NB4 (cell line): ENCODE data around the gene TOR2A.

Experiments used
- DNase-seq: peaks from one replicate; pipeline ENCODE4 v3.0.0; 2010; ENCODE audit warnings: low read depth
- H3K4me3 ChIP-seq: one replicate; pipeline ENCODE4 v1.5.1; 2011; ENCODE audit warnings: mild to moderate bottlenecking, low read depth, low read length, moderate library complexity
- MYC ChIP-seq: IDR thresholded peaks from 2 replicates; pipeline ENCODE4 v1.6.1; 2011; ENCODE audit warnings: low read depth, low read length
- POLR2A ChIP-seq: IDR thresholded peaks from 2 replicates; pipeline ENCODE4 v1.6.1; 2011; ENCODE audit warnings: mild to moderate bottlenecking; ENCODE audit not compliant: insufficient read length; ENCODE audit errors: extremely low read depth
- TF ChIP-seq, protein P1 (sequence below): IDR thresholded peaks from 2 replicates; pipeline ENCODE4 v1.6.1; 2011; ENCODE audit warnings: low read depth, low read length
- TF ChIP-seq, protein P2 (sequence below): IDR thresholded peaks from one replicate; pipeline ENCODE4 v1.5.1; 2012; ENCODE audit warnings: low read depth, low read length

The TOR2A gene

DNA sequence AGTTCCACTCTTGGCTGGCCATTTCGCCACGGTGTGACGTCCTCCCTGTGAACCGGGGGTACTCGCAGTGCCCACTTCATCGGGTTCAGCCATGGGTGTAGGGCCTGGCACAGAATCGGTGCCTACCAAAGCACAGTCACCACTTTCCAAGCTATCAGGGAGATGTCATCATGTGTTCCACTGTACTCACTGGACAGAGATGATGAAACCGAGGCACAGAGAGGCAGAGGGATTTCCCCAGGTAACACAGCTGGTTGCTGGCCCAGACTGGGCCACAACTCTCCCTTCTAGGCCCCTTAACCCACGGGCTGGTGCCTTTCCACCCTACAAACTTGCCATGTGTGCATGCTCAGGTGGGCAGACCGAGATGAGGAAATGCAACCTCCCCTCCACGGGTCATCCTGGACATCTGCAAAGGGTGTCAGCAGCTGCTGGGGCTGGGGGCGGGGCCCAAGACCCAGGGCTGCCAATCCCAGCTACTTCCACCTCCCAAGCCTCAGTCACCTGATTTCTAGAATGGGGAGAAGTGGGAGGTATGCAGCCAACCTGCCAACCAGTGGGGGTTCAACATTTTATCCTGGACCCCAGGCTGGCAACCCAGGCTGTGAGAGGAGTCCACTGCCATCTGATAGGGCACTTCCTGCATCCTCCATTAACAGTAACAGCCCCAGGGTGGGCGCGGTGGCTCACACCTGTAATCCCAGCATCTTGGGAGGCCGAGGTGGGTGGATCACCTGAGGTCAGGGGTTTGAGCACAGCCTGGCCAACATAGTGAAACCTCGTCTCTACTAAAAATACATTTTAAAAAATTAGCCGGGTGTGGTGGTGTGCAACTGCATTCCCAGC lies 44.3 kb upstream of the TOR2A start:
- H3K4me3 ChIP-seq, result peak overlapping the region; percentile 25
- TF ChIP-seq MYC, result no peak
- TF ChIP-seq, protein P1, sequence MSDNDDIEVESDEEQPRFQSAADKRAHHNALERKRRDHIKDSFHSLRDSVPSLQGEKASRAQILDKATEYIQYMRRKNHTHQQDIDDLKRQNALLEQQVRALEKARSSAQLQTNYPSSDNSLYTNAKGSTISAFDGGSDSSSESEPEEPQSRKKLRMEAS, result 0 out of 2 replicates have a peak, but pooled peaks have one; percentile 10
- peak; percentile 67 for DNase-seq

DNA sequence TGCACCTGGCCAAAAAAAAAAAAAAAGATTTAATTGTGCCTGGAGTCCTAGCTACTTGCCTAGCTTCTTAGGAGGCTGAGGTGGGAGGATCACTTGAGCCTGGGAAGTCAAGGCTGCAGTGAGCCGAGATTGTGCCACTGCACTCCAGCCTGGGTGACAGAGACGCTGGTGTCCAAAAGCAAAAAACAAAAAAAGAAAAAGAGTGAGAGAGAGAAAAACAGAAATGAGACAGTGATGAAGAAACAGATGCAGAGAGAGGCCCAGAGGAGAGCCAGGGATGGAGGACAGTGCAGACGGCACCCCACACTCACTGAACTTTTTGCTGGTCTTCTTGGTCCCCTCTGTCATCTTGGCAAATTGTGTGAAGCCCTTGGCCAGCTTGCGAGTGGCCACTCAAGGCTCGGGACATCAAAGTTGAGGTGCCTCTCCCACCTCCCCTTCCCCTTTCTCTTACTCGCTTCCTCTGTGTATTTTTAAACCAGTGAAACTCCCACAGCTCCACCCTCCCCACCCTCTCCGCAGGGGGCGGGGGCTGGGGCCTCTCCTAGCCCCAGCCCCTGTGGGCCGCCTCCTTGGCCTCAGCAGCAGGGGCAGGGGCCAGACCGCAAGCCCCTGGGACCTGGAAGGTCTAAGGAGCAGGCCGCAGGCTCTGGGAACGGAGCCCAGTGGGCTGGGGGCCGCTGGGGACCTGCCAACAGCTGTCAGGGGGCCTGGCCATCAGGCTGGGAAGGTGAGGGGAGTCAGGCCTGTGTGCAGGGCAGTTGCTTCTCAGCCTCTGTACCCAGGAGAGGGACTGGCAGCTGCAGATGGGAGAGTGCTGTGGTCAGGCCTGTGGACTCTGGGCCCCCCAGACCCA lies 43.4 kb upstream of the TOR2A start, which contains the start of gene SH2D3C:
SH2D3C (minus strand) TSS at position 387 of the 856 bp plus-strand sequence; CDS start at position 348, 39 bp downstream.
- peak within 1 kb of the TSS; percentile 57 for H3K4me3 ChIP-seq
- DNase-seq, result peak; percentile 88
- peak; percentile 21 for TF ChIP-seq POLR2A
- TF ChIP-seq, protein P1, result no peak
- TF ChIP-seq, protein P2, sequence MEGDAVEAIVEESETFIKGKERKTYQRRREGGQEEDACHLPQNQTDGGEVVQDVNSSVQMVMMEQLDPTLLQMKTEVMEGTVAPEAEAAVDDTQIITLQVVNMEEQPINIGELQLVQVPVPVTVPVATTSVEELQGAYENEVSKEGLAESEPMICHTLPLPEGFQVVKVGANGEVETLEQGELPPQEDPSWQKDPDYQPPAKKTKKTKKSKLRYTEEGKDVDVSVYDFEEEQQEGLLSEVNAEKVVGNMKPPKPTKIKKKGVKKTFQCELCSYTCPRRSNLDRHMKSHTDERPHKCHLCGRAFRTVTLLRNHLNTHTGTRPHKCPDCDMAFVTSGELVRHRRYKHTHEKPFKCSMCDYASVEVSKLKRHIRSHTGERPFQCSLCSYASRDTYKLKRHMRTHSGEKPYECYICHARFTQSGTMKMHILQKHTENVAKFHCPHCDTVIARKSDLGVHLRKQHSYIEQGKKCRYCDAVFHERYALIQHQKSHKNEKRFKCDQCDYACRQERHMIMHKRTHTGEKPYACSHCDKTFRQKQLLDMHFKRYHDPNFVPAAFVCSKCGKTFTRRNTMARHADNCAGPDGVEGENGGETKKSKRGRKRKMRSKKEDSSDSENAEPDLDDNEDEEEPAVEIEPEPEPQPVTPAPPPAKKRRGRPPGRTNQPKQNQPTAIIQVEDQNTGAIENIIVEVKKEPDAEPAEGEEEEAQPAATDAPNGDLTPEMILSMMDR, result no peak
- TF ChIP-seq MYC, result no peak

DNA sequence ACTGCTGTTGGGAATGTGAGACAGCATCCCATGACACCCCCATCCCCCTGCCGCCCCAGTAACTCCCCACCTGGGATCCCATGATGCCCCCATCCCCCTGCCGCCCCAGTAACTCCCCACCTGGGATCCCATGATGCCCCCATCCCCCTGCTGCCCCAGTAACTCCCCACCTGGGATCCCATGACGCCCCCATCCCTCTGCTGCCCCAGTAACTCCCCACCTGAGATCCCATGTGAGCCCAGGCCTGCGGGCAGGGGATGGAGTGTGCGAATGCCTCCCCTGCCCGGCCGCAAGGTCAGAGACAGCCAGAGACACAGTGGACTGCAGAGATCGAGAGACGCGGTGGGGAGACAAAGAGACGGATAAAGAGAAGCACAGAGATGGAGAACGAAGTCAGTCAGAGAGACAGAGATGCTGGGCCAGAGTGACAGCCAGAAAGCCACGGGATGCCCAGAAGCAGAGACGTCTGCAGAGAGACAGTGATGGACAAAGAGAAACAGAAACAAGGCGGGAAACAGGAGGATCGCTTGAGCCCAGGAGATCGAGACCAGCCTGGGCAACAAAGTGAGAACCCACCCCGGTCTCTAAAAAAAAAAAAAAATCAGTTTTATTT lies 42.4 kb upstream of the TOR2A start:
- peak overlapping the region; percentile 65 for H3K4me3 ChIP-seq
- TF ChIP-seq, protein P2, result no peak
- TF ChIP-seq MYC (no peak), POLR2A (no peak)
- TF ChIP-seq, protein P1, result no peak
- DNase-seq, result no peak

DNA sequence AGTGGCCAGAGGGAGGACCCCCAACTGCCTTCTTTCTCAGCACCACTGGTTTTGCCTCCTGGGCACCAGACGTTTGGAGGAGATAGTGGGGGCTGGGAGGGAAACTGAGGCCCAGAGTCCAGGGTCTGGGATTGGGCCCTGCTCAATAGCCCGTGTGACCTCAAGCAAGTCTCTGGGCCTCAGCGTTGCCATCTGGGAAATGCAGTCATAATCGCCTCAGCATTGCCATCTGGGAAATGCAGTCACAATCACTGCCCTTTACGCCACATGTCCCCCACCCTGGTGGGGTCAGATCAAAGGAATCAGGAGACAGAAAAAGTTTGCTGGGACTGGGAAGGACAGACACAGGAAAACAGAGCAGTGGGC lies 41.8 kb upstream of the TOR2A start:
- peak overlapping the region; percentile 65 for H3K4me3 ChIP-seq
- TF ChIP-seq MYC, result peak; percentile 11; the same call in 1 of the 2 replicates
- TF ChIP-seq, protein P2, result no peak
- TF ChIP-seq POLR2A, result no peak
- TF ChIP-seq, protein P1, result no peak
- DNase-seq, result no peak

DNA sequence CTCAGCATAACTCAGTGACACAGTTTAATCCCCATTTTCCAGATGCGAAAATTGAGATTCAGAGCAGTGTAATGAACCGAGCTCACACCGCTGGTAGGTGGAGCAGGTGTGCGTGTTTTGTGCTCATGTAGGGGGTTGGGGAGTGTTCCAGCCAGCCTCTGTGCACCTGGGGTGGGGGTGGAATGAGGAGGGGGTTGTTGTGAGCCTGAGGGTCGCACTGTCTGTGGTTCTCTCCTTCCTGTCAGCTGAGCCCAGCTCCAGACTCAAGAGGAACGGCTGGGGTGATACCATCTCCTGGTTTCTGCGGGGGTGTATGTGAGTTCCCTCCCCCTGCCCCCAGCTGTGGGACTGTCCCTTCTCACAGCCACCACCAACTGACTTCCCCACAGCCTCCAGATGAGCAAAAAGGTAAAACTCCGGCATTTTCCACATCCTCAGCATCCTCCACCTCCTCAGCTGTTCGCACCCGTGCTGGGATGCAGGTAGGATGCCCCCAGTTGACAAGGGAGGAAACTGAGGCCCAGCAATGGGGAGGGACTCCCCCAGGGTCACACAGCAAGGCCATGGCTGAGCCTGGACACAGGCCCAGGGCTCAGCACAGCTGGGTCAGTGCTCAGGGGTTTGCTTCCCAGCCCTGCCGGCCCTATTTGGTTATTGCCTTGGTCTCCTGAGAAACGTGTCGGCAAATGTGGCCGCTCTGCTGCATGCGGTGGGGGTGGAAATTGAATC lies 41.3 kb upstream of the TOR2A start:
- peak; percentile 92 for DNase-seq
- H3K4me3 ChIP-seq, result peak overlapping the region; percentile 65

More for the DNA sequence above, 41.3 kb upstream of the TOR2A start:
- TF ChIP-seq, protein P2, result no peak
- peak; percentile 27 for TF ChIP-seq POLR2A
- TF ChIP-seq, protein P1, result peak; percentile 48; the same call in 1 of the 2 replicates
